Cardiac fibroblast (primary cell): Measurements from ENCODE around the gene STK24.

ENCODE experiments used
- DNase-seq, 2 donors: peaks; one replicate each; pipeline versions ENCODE4 v3.0.0 to v3.0.0-alpha.2; 2010; ENCODE audit warnings: low read depth in 2 of 2
- H3K4me3 ChIP-seq, 2 donors: replicated peaks in 1 of 2; 1 replicate in 1 of 2; 2 replicates in 1 of 2; pipeline ENCODE4 v1.5.1; 2011; ENCODE audit warnings: low read depth in 2 of 2, low read length in 2 of 2, mild to moderate bottlenecking in 2 of 2, moderate library complexity in 1 of 2
- CTCF ChIP-seq: IDR thresholded peaks from one replicate; pipeline ENCODE4 v1.5.1; 2011; ENCODE audit warnings: low read depth, mild to moderate bottlenecking, low read length, inconsistent platforms

Gene STK24

GRCh38 chr13:98508280-98508679 lies 68.6 kb downstream of the STK24 start:
- DNase-seq = peak in 1 of 2 donors; percentile 71
- TF ChIP-seq CTCF = no peak
- H3K4me3 ChIP-seq = no peak overlapping the region

- peak in 1 of 2 donors; percentile 79 for DNase-seq
- no peak overlapping the region for H3K4me3 ChIP-seq
- TF ChIP-seq CTCF = no peak
Measured at GRCh38 chr13:98507282-98507797, 69.6 kb downstream of the STK24 start.

- TF ChIP-seq CTCF = no peak
- no peak for DNase-seq
Measured at GRCh38 chr13:98506728-98507230, 70.1 kb downstream of the STK24 start.

GRCh38 chr13:98506322-98506721 lies 70.6 kb downstream of the STK24 start:
- H3K4me3 ChIP-seq = no peak overlapping the region

More at GRCh38 chr13:98506728-98507230, 70.1 kb downstream of the STK24 start:
- no peak overlapping the region for H3K4me3 ChIP-seq

GRCh38 chr13:98505217-98505616 lies 71.7 kb downstream of the STK24 start:
- no peak for DNase-seq
- no peak overlapping the region for H3K4me3 ChIP-seq
- no peak for TF ChIP-seq CTCF

More at GRCh38 chr13:98506322-98506721, 70.6 kb downstream of the STK24 start:
- no peak for DNase-seq
- TF ChIP-seq CTCF = no peak

GRCh38 chr13:98504371-98504963 lies 72.4 kb downstream of the STK24 start:
- no peak overlapping the region for H3K4me3 ChIP-seq
- DNase-seq = no peak
- no peak for TF ChIP-seq CTCF

- no peak for TF ChIP-seq CTCF
- no peak for DNase-seq
- no peak overlapping the region for H3K4me3 ChIP-seq
Measured at GRCh38 chr13:98504029-98504351, 72.9 kb downstream of the STK24 start.
